Measurements from ENCODE around the gene PPP1R7.

PPP1R7 gene

GRCh38 chr2:241112592-241112991 is 37.7 kb upstream of the PPP1R7 start:
- no peak for TF ChIP-seq GATA1 (IDR thresholded peaks at IDR 0.05; ENCODE audit: low read depth, low read length)
- no peak for TF ChIP-seq POLR2A (IDR thresholded peaks at IDR 0.05; ENCODE audit: low read length)
- no peak for DNase-seq

GRCh38 chr2:241114836-241115235 is 35.4 kb upstream of the PPP1R7 start:
- TF ChIP-seq GATA1 (IDR thresholded peaks at IDR 0.05; ENCODE audit: low read depth, low read length) = no peak
- TF ChIP-seq POLR2A (IDR thresholded peaks at IDR 0.05; ENCODE audit: low read length) = no peak
- no peak for DNase-seq

- DNase-seq = no peak
- TF ChIP-seq POLR2A (IDR thresholded peaks at IDR 0.05; ENCODE audit: low read length) = no peak
- TF ChIP-seq GATA1 (IDR thresholded peaks at IDR 0.05; ENCODE audit: low read depth, low read length) = no peak
Observed at GRCh38 chr2:241115361-241115760, 34.9 kb upstream of the PPP1R7 start.

GRCh38 chr2:241116606-241117560 is 33.4 kb upstream of the PPP1R7 start:
- no peak for TF ChIP-seq POLR2A (IDR thresholded peaks at IDR 0.05; ENCODE audit: low read length)
- no peak for TF ChIP-seq GATA1 (IDR thresholded peaks at IDR 0.05; ENCODE audit: low read depth, low read length)

GRCh38 chr2:241118737-241119505 is 31.3 kb upstream of the PPP1R7 start:
- DNase-seq = no peak
- TF ChIP-seq GATA1 (IDR thresholded peaks at IDR 0.05; ENCODE audit: low read depth, low read length) (no peak), POLR2A (IDR thresholded peaks at IDR 0.05; ENCODE audit: low read length) (no peak)

More at GRCh38 chr2:241116606-241117560, 33.4 kb upstream of the PPP1R7 start:
- DNase-seq = no peak

GRCh38 chr2:241120440-241120839 is 29.8 kb upstream of the PPP1R7 start:
- TF ChIP-seq GATA1 (IDR thresholded peaks at IDR 0.05; ENCODE audit: low read depth, low read length) = no peak
- TF ChIP-seq POLR2A (IDR thresholded peaks at IDR 0.05; ENCODE audit: low read length) = no peak
- DNase-seq = no peak

GRCh38 chr2:241121008-241121407 is 29.3 kb upstream of the PPP1R7 start:
- no peak for TF ChIP-seq POLR2A (IDR thresholded peaks at IDR 0.05; ENCODE audit: low read length)
- TF ChIP-seq GATA1 (IDR thresholded peaks at IDR 0.05; ENCODE audit: low read depth, low read length) = no peak
- no peak for DNase-seq

GRCh38 chr2:241122376-241123002 is 27.8 kb upstream of the PPP1R7 start:
- no peak for DNase-seq

GRCh38 chr2:241123816-241124536 is 26.3 kb upstream of the PPP1R7 start:
- TF ChIP-seq POLR2A (IDR thresholded peaks at IDR 0.05; ENCODE audit: low read length) (no peak), GATA1 (IDR thresholded peaks at IDR 0.05; ENCODE audit: low read depth, low read length) (no peak)
- DNase-seq = no peak

More at GRCh38 chr2:241122376-241123002, 27.8 kb upstream of the PPP1R7 start:
- TF ChIP-seq POLR2A (IDR thresholded peaks at IDR 0.05; ENCODE audit: low read length) (no peak), GATA1 (IDR thresholded peaks at IDR 0.05; ENCODE audit: low read depth, low read length) (no peak)

- no peak for DNase-seq
- TF ChIP-seq POLR2A (IDR thresholded peaks at IDR 0.05; ENCODE audit: low read length) = no peak
- no peak for TF ChIP-seq GATA1 (IDR thresholded peaks at IDR 0.05; ENCODE audit: low read depth, low read length)
Observed at GRCh38 chr2:241125626-241126025, 24.6 kb upstream of the PPP1R7 start.

- DNase-seq = no peak
- TF ChIP-seq GATA1 (IDR thresholded peaks at IDR 0.05; ENCODE audit: low read depth, low read length) (no peak), POLR2A (IDR thresholded peaks at IDR 0.05; ENCODE audit: low read length) (no peak)
Observed at GRCh38 chr2:241126201-241126611, 24.1 kb upstream of the PPP1R7 start.

GRCh38 chr2:241126771-241127202 is 23.5 kb upstream of the PPP1R7 start:
- no peak for DNase-seq
- TF ChIP-seq GATA1 (IDR thresholded peaks at IDR 0.05; ENCODE audit: low read depth, low read length) (no peak), POLR2A (IDR thresholded peaks at IDR 0.05; ENCODE audit: low read length) (no peak)

- DNase-seq = no peak
- no peak for TF ChIP-seq GATA1 (IDR thresholded peaks at IDR 0.05; ENCODE audit: low read depth, low read length)
- no peak for TF ChIP-seq POLR2A (IDR thresholded peaks at IDR 0.05; ENCODE audit: low read length)
Observed at GRCh38 chr2:241128266-241128665, 22.0 kb upstream of the PPP1R7 start.

Data from erythroblast (primary cell).